Activated naive CD4-positive, alpha-beta T cell treated with anti-CD3 and anti-CD28 coated beads for 36 hours (primary cell): ENCODE measurements around the gene PIP4K2A. TPM values are rescaled to one million over a fixed set of nuclear protein-coding genes. Genes with fewer than 3 reads are reported as not detected.

Experiments used
- CTCF ChIA-PET: fragments of 350-600 bp; sonication (Branson Sonifier 250); formaldehyde crosslinking; loops from one replicate; lab custom pipeline; 2021; ENCODE audit warnings: antibody characterized with exemption; lab: Charles Lee
- DNase-seq: peaks from one replicate; pipeline ENCODE4 v3.0.0-alpha.2; 2020
- H3K27ac Mint-ChIP-seq: one replicate; pipeline ENCODE4 v1.8.0; 2021; ENCODE audit warnings: mild to moderate bottlenecking, mixed read lengths
- H3K27me3 Mint-ChIP-seq: one replicate; pipeline ENCODE4 v1.8.0; 2021; ENCODE audit warnings: low read depth, mixed read lengths
- H3K36me3 Mint-ChIP-seq: one replicate; pipeline ENCODE4 v1.8.0; 2021; ENCODE audit warnings: low read depth, mixed read lengths
- H3K4me1 Mint-ChIP-seq: one replicate; pipeline ENCODE4 v1.8.0; 2021; ENCODE audit warnings: low read depth, mixed read lengths
- H3K4me3 Mint-ChIP-seq: one replicate; pipeline ENCODE4 v1.8.0; 2021; ENCODE audit warnings: mild to moderate bottlenecking, moderate library complexity, mixed read lengths
- H3K9me3 Mint-ChIP-seq: one replicate; pipeline ENCODE4 v1.8.0; 2021; ENCODE audit warnings: mixed read lengths
- intact Hi-C: fragments of 100-400 bp; cut with micrococcal nuclease; formaldehyde crosslinking; loops from one replicate; pipeline ENCODE4 v1.15.1; 2023
- total RNA-seq, 2 experiments: library from RNA; stranded (reverse); gene quantifications; one replicate each; pipeline ENCODE4 v1.2.3, GENCODE V29; 2021

Gene PIP4K2A
- total RNA-seq, 2 experiments from 2014 or later: 68.0 to 74.1 TPM

- no peak for DNase-seq
- intact Hi-C loops: no loop called here
- Mint-ChIP-seq H3K9me3 (no peaks in the 10 kb centered on the region), H3K4me1 (peaks cover 10% of the 10 kb centered on the region), H3K27me3 (no peaks in the 10 kb centered on the region), H3K36me3 (no peaks in the 10 kb centered on the region), H3K27ac (no peak overlapping the region), H3K4me3 (no peak overlapping the region)
- CTCF ChIA-PET: no interaction called here
Observed at GRCh38 chr10:22494007-22494406, 220.4 kb downstream of the PIP4K2A start.

- no peak overlapping the region for H3K4me3 Mint-ChIP-seq
- peak; percentile 41 for DNase-seq
- CTCF ChIA-PET: interaction anchor here (0.5 kb wide), 1 partner anchor 58 kb away, joined by 3 read pairs; no protein-coding TSS in a partner anchor
- intact Hi-C loops: no loop called here
- peaks cover 10% of the 10 kb centered on the region for H3K4me1 Mint-ChIP-seq
- peaks cover 3% of the 10 kb centered on the region for H3K27me3 Mint-ChIP-seq
- H3K27ac Mint-ChIP-seq: no peak overlapping the region
- H3K9me3 Mint-ChIP-seq: no peaks in the 10 kb centered on the region
- H3K36me3 Mint-ChIP-seq: no peaks in the 10 kb centered on the region
Observed at GRCh38 chr10:22491931-22492615, 222.3 kb downstream of the PIP4K2A start.

- CTCF ChIA-PET: no interaction called here
- no peak for DNase-seq
- no peaks in the 10 kb centered on the region for H3K9me3 Mint-ChIP-seq
- no peak overlapping the region for H3K27ac Mint-ChIP-seq
- H3K4me3 Mint-ChIP-seq: no peak overlapping the region
- H3K36me3 Mint-ChIP-seq: no peaks in the 10 kb centered on the region
- intact Hi-C loops: no loop called here
- H3K4me1 Mint-ChIP-seq: peaks cover 10% of the 10 kb centered on the region
- peaks cover 5% of the 10 kb centered on the region for H3K27me3 Mint-ChIP-seq
Observed at GRCh38 chr10:22491480-22491879, 222.9 kb downstream of the PIP4K2A start.

GRCh38 chr10:22489975-22490374, 224.4 kb downstream of the PIP4K2A start:
- CTCF ChIA-PET: interaction anchor here (1.0 kb wide), 1 partner anchor 499 kb away, joined by 4 read pairs; no protein-coding TSS in a partner anchor
- peaks cover 10% of the 10 kb centered on the region for H3K4me1 Mint-ChIP-seq
- no peak overlapping the region for H3K27ac Mint-ChIP-seq
- intact Hi-C loops: no loop called here
- no peak for DNase-seq
- peaks cover 5% of the 10 kb centered on the region for H3K27me3 Mint-ChIP-seq
- no peaks in the 10 kb centered on the region for H3K9me3 Mint-ChIP-seq
- H3K4me3 Mint-ChIP-seq: no peak overlapping the region
- H3K36me3 Mint-ChIP-seq: no peaks in the 10 kb centered on the region

GRCh38 chr10:22489467-22489866, 224.9 kb downstream of the PIP4K2A start:
- CTCF ChIA-PET: no interaction called here
- Mint-ChIP-seq H3K4me1 (peaks cover 10% of the 10 kb centered on the region), H3K27ac (no peak overlapping the region), H3K4me3 (no peak overlapping the region), H3K27me3 (peaks cover 5% of the 10 kb centered on the region), H3K9me3 (no peaks in the 10 kb centered on the region), H3K36me3 (no peaks in the 10 kb centered on the region)
- no peak for DNase-seq
- intact Hi-C loops: no loop called here

GRCh38 chr10:22486431-22486830, 227.9 kb downstream of the PIP4K2A start:
- H3K27me3 Mint-ChIP-seq: peaks cover 5% of the 10 kb centered on the region
- intact Hi-C loops: no loop called here
- CTCF ChIA-PET: interaction anchor here (0.8 to 1.6 kb wide), 2 partner anchors 10 to 489 kb away, joined by 4 to 5 read pairs; no protein-coding TSS in a partner anchor
- no peak for DNase-seq
- H3K4me3 Mint-ChIP-seq: no peak overlapping the region
- H3K27ac Mint-ChIP-seq: no peak overlapping the region
- H3K9me3 Mint-ChIP-seq: no peaks in the 10 kb centered on the region
- H3K36me3 Mint-ChIP-seq: no peaks in the 10 kb centered on the region
- H3K4me1 Mint-ChIP-seq: peaks cover 10% of the 10 kb centered on the region

Other genes with a start within 250 kb of the PIP4K2A start
- not detected for gene ARMC3, start 213.5 kb upstream of the PIP4K2A start, total RNA-seq